Fibroblast of skin of abdomen (primary cell): ENCODE measurements around the gene SLC6A16.
"Not testable (repeated sequence)": the region's sequence is repeated elsewhere in the genome, so short reads cannot be mapped to it uniquely, and the experiment has no call there.

Source experiments
- DNase-seq: peaks from one replicate; pipeline ENCODE4 v3.0.0-alpha.2; 2013

Gene SLC6A16

DNA sequence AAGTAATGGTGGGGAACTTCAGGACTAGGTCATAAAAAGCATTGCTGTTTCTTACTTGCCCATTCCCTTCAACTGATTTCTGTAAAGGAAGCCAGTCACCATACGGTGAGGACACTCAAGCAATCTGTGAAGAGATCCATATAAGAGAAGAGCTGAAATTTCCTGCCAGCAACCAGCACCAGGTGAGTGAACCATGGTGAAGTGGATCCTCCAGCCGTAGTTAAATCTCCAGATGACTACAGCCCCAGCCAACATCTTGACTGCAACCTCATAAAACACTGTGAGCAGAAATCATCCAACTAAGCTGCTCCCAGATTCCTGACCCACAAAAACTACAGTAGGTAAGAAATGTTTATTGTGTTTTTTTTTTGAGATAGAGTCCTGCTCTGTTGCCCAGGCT is 3.8 kb upstream of the SLC6A16 start:
- DNase-seq = no peak

DNA sequence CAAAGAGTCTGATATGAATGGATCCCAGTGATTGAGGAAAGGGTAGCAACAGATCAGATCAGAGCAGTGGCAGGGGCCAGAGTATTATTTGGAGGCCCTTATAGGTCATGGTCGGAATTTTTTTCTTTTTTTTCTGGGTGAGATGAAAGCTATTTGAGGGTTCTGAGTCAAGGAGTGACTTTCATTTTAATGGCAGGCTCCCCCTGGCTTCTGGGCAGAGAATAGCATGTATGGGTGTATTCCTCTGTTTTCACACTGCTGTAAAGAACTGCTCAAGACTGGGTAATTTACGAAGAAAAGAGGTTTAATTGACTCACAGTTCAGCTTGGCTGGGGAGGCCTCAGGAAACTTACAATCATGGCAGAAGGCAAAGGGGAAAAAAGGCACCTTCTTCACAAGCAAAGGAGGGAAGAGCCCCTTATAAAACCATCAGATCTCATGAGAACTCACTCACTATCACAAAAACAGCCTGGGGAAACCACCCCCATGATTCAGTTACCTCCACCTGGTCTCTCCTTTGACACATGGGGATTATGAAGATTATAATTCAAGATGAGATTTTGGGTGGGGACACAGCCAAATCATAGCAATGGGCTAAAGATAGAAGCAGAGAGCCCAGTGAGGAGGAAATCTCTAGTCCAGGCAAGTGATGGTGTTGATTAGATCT is 3.0 kb upstream of the SLC6A16 start:
- DNase-seq = peak; percentile 20

DNA sequence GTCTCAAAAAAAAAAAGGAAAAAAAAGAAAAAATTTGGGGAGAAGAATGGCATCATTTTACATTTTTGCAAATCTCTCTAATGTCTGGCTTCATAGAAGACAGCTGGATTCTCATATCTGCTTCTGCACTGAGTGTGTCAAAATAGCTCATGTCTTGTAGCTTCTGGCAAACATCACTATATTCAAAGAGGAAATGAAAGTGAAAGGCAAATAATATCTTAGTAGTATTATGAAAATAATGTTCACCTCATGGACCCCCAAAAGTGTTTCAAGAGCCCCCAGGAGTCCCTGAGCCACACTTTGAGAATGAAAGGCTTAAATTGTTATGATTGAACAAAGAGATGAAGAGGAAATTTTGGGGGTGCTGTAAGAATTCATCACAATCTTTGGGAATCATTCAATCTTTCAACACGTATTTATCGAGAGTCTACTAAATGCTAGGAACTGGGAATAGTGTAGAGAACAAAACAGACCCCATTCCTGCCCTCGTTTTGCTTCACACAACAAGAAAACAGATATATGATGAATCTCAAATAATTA is 1.2 kb upstream of the SLC6A16 start:
- no peak for DNase-seq

DNA sequence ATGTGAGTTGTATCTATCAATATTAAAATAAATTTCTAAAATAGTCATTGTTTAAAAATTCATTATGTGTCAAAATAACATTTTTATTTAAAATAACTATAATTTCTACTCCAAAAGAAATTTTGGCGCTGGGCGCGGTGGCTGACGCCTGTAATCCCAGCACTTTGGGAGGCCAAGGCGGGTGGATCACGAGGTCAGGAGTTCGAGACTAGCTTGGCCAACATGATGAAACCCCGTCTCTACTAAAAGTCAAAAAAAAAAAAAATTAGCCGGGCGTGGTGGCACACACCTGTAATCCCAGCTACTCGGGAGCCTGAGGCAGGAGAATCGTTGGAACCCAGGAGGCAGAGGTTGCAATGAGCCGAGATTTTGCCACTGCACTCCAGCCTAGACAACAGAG is 765 bp upstream of the SLC6A16 start:
- DNase-seq = not testable (repeated sequence)

DNA sequence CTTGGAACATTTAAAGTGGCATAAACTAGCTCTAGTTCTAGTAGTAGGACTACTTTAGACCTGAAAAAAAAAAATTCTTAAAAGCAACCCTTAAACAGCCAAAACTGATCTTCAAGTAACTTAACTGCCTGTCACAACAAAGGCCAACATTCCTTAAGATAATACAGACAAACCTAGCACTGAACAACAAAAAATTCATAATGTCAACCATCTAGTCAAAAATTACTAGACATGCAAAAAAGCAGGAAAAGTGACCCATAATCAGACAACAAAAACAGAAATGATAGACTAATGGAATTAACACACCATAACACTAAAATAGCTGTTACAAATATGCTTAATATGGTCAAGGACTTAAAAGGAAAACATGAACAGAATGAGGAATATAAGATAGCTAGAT is 6.7 kb downstream of the SLC6A16 start:
- no peak for DNase-seq

DNA sequence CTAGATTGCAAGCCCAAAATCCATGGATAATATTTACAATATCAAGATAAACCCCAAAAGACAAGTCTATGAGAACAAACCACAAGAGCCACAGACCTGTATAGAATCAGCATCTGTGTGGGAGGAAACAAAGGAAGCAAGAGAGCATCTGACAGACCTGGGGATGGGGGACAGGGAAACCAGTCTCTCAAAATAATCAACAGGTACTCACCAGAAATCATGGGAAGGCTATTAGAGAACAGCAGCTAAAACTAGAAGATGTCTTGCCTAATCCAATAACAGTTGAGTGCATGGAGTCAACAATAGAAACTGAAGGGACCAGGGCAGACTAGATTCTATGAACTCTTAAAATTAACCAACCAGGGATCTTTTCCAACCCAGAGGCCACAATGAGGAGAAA is 8.7 kb downstream of the SLC6A16 start:
- DNase-seq = no peak

DNA sequence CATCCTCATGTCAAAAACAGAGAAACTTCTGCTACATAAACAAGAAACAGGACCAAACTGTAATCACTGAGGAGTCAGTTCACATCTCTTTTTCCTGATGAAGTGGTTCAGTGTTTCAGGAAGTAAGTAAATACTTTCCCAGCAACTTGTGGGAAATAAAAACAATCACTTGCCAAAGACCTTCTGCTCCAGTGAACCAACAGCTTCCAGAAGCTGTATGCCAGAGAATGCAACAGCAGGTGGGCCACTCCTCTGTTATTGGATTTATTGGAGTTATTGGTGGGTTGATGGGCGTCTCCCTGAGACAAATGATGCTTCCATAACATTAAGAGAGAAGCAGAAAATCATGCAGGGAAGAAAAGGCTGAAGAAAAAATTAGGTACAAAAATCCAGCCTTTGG is 9.9 kb downstream of the SLC6A16 start:
- DNase-seq = no peak

DNA sequence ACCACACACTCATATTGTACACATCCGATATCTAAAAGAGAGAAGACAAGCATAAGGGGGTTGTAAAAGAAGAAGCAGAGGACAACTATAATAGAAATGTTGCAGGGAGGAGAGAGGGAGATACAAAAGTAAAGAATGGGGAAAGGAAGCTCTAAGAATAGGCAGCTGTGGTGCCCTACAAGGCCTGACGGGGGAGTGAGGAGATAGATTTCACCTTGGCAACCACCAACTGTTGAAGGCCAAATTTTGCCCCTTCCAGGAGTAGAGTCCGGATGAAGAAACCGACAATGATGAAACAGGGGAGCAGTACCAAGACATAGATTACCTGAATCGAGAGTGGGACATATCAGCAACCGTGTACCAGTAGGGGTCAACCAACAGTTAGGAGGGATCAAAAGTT is 15.9 kb downstream of the SLC6A16 start:
- no peak for DNase-seq

DNA sequence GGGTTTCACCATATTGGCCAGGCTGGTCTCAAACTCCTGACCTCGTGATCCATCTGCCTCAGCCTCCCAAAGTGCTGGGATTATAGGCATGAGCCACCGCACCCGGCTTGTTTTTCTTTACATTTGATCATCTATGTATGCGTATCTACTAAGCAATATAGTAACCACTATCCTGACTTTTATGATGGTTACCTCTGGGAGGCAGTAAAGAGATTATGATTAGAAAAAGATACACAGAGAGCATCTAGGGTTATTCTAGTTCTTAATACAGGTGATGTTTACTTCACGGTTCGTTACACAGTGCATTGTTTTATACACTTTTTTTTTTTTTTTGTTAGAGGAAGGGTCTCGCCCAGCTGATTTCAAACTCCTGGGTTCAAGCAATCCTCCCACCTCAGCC is 18.3 kb downstream of the SLC6A16 start:
- DNase-seq = not testable (repeated sequence)

DNA sequence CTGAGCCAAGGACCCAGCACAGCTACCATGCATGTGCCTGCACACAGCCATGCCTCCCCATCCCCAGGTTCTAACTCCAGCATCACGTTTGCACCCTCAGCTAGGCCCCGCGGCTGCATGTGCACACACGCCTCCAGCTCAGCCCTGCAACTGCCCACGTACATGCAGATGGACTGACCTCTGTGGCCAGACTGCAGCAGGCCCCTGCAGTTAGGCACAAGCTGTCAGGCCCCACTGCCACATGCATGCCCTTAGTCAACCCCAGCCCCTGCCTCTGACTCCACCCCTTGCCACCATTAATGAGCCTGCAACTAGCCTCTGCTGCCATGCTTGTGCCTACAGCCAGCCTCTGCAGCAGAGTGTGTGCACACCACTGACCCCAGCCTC is 23.1 kb downstream of the SLC6A16 start:
- DNase-seq = no peak

DNA sequence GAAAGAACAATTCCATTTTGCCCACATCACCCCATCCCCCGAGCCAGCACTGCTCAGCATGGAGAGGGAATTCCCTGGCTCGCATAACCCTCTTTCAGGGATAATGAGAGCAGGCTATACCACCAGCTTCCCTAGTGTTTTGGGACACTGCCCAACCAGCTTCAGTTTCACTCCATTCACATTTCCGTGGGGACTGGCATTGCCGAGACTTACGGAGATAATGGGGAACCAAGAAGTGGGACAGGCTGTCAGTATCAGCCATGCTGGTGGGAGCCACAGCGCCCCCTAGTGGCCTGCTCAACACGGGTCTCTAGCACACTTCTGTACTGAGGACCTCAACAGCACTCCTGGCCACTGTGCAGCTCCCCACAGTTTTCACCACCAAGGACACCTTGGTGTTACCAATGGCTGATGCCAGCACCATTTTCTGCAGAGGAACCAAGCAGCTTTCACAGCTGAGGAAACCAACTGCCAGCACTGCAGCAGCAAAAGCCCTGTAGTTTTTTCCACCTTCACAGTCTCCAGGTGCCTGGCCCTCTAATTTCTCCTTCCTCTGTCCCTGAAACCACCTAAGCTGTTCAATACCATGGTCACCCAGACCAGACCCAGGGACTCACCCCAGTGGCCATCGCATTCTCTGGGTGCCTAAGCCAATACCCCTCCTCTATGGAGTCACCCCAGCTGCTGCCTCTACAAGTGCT is 23.7 kb downstream of the SLC6A16 start:
- peak; percentile 48 for DNase-seq

DNA sequence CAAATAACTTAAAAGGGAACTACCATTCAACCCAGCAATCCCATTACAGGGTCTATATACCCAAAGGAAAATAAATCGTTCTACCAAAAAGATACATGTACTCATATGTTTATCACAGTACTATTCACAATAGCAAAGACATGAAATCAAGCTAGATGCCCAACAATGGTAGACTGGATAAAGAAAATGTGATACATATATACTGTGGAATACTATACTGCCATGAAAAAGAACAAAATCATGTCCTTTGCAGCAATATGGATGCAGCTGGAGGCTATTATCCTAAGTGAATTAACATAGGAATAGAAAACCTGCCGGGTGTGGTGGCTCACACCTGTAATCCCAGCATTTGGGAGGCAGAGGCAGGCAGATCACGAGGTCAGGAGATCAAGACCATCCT is 26.3 kb downstream of the SLC6A16 start:
- not testable (repeated sequence) for DNase-seq

DNA sequence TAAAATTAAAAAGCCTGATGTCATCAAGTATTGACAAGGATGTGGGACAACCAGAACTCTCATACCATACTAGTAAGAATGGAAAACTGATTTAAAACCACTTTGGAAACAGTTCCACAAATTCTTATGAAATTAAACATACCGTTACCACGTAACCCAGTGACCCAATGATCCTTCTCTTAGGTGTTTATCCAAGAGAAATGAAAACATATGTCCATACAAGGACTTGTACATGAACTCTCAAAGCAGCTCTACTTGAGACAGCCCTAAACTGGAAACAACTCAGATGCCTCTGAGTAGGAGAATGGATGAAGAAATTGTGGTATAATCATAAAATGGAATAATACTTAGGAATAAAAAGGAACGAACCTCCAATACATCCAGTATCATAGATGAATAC is 27.6 kb downstream of the SLC6A16 start:
- peak; percentile 37 for DNase-seq

DNA sequence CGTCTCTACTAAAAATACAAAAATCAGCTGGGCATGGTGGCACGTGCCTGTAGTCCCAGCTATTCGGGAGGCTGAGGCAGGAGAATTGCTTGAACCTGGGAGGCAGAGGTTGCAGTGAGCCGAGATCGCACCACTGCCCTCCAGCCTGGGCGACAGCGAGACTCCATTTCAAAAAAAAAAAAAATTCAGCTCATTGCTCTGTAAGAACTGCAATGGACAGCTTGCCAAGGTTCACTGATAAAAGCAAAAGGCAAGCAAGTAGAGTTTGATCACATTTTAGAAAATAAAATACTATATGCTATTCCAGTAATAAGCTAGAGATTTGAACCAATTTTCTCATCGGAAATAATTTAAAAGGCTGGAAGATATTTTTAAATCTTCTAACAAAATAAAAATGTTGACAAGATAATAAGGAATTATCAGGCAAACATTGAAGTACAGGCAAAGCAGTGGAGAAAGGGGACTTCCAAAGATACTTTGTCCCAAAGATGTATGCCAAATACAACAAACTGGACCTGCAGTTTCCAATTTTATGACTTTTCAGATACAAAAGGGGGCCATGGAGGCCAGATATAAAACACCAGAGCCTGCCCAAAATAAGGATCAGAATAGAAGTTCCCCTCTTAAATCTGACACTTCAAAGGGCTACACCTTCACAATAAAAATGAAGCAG is 29.6 kb downstream of the SLC6A16 start:
- no peak for DNase-seq

DNA sequence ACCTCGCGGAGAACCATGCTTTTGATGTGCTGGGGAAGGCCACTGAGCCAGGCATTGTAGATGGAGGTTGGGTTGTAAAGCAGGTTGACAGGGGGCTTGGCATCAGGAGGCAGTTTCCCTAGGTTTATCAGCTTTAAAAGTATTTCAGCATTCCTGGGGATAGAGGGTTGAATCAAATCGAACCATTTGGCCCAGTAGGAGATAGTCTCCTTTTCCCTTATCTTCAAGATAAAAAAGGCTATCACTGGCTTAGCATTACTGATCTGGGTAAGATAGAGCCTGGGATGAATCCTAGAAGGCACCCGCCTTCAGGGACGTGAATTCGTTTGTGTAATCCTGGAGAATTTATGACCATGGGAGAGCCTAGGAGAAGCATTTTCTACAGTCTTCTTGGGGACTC is 30.6 kb downstream of the SLC6A16 start:
- DNase-seq = no peak

DNA sequence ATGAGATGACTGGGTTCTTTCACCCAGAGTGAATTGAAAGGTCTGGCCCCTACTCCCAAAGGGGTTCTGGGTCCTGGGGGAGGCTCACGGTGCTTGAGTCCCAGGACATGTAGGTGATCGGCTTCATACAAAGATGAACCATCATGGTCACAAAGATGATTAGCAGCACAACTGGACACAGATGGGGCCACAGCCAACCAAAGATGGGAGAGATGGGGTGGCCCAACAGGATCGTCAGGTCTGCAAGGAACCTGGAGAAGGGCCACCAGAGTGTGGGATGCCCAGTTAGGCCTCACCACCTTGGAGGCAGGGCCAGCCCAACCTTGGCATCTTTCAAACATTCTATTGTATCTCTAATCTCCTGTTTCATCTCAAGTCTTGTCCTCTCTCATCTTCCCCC is 34.5 kb downstream of the SLC6A16 start:
- DNase-seq = no peak

DNA sequence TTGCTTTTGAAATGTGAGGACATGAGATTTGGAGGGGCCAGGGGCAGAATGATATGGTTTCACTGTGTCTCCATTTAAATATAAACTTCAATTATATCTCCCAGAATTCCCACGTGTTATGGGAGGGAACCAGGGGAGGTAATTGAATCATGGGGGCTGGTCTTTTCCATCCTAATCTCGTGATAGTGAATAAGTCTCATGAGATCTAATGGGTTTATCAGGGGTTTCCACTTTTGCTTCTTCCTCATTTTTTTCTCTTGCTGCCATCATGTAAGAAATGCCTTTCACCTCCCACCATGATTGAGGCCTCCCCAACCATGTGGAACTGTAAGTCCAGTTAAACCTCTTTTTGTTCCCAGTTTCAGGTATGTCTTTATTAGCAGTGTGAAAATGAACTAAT is 35.7 kb downstream of the SLC6A16 start:
- not testable (repeated sequence) for DNase-seq

DNA sequence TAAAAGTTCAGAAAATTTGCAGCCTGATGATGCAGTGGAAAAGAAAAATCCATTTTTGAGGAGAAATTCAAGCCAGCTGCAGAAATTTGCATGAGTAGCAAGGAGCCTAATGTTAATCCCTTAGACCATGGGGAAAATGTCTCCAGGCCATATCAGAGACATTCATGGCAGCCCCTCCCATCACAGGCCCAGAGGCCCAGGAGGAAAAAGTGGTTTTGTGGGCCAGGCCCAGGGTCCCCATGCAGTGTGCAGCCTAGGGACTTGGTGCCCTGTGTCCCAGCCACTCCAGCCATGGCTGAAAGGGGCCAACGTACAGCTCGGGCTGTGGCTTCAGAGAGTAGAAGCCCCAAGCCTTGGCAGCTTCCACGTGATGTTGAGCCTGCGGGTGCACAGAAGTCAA is 36.8 kb downstream of the SLC6A16 start:
- DNase-seq = not testable (repeated sequence)

DNA sequence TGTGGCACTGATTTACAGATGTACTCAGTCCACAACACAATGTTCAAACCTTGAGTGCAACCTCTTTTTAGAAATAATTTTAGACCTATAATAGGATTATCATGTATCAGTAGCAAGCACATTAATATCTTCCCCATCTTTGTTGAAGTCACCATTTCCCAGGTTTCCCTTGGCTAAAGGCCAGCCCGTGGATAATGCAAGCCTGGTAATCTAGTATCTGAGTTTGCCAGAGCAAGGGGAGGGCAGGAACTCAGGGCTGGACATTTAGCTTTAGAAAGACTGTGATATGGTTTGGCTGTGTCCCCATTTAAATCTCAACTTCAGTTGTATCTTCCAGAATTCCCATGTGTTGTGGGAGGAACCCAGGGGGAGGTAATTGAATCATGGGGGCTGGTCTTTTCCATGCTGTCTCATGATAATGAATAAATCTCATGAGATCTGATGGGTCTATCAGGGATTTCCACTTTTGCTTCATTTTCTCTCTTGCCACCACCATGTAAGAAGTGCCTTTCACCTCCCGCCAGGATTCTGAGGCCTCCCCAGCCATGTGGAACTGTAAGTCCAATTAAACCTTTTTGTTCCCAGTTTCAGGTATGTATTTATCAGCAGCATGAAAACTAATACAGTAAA is 37.7 kb downstream of the SLC6A16 start:
- DNase-seq = no peak

DNA sequence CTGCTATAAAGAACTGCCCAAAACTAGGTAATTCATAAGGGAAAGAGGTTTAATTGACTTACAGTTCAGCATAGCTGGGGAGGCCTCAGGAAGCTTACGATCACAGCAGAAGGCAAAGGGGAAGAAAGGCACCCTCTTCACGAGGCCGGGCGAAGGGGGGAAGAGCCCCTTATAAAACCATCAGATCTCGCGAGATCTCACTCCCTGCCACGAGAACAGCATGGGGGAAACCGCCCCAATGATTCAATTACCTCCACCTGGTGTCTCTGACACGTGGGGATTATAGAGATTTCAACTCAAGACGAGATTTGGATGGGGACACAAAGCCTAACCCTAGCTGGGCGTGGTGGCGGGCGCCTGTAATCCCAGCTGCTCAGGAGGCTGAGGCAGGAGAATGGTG is 42.8 kb downstream of the SLC6A16 start:
- no peak for DNase-seq

DNA sequence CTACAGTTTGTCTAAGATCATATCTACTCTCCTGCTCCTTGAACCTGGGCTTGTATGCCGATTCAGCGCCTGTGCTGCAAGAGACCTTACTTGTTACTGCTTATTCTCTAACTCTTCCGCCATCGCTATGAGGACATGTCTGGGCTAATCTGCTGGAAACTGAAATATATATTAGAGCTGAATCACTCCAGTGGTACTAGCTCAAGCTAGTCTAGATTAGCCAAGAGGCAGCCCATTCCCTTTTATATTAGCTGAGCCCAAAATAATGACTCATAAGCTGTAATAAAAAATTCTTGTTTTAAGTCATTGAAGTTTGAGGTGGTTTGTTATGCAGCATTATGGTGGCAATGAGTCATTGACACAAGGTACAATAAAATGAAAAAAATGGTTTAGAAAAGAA is 52.8 kb downstream of the SLC6A16 start:
- peak; percentile 60 for DNase-seq

DNA sequence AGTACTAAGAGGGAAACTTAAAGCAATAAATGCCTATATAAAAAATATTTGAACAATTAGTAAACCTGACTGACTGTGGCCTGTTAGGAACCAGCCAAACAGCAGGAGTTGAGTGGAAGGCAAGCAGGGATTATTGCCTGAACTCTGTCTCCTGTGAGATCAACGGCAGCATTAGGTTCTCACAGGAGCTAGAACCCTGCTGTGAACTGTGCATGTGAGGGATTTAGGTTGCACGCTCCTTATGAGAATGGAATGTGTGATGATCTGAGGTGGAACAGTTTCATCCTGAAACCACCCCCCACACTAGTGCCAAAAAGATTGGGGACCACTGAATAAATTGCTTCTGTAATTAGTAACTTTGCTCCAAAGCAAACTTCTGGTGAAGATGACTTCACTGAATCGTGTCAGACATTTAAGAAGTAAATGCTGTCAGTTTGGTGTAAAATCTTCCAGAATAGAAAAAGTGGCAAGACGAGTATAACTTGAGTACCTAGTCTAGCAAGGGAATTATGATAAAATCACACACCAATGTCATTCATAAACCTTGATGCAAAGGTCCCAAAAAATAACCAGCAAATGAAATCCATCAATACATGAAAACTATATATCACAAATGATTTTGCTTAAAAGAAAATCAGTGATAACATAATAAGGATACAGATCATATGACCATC is 53.8 kb downstream of the SLC6A16 start:
- DNase-seq = no peak

DNA sequence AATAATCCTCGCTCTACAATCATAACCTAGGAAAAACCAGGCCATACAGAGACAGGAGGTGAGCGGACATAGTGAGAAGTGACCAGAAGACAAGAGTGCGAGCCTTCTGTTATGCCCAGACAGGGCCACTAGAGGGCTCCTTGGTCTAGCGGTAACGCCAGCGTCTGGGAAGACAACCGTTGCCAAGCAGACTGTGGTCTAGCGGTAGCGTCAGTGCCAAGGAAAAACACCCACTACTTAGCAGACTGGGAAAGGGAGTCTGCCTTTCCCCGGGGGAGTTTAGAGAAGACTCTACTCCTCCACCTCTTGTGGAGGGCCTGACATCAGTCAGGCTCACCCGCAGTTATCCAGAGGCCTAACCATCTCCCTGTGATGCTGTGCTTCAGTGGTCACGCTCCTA is 58.6 kb downstream of the SLC6A16 start:
- peak; percentile 44 for DNase-seq
